HG03097 (cell line): ENCODE results near the gene SYT3.

Source experiments
- ATAC-seq: cut with Tn5 transposase; IDR thresholded peaks from one replicate; pipeline ENCODE4 v1.9.1; 2021; ENCODE audit not compliant: unreplicated experiment, low FRiP score

The SYT3 gene

DNA sequence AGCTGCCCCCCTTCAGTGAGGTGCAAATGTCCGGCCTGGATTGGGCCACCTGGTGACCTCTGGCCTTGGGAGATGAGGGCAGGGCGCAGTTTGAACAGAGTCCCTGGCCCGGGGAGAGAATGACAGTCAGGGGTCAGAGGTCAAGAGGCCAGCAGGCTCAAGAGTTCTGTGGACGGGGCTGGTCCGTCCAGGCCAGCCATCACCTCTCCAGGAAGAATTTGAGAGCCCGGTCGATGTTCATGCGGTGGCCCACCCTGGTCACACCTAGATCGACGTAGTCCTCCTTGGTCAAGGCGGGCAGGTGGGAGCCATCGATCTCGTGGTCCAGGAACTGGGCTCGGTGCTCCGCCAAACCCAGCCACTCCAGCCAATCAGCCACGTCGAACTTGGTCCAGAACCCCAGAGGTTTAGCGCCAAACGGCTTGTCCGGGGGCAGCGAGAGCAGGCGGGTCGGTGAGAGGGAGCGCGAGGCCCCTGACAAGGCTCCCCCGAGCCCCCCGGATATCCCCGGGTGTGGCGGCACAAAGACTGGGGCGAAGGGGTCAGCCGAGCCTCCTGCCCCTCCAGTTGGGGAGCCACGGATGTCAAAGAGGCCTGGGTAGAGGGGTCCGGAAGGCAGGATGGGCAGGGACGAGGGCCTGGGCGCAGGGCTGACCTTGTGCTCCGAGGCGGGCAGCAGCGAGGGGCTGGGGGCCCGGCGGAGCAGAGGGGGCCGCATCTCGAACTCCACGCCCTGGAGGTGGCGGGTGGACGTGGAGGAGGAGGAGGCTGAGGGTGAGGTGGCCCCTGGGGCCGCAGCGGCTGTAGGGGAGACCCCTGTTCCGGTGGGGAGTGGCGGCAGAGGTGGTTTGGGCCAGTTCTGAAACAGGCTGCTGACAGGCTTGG lies 22.3 kb upstream of the SYT3 start:
- no peak for ATAC-seq

DNA sequence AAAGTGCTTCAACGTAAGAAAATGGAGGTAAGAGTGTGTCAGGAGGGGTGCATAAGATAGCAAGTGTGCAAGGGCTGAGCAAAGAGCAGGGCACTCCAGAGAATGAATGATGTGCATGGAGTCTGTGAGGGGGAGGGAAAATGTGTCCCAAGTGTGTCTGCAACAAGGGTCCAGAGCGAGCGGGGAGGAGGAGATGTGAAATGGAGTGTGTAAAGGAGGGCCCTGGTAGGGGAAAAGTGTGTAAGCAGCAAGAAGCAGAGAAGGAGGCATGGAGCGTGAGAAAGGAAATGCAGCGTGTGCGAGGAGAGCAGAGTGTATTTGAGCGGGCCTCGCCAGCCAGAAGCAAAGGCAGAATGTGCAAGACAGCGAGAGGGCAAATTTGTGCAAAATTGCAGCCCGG lies 21.3 kb upstream of the SYT3 start:
- no peak for ATAC-seq

DNA sequence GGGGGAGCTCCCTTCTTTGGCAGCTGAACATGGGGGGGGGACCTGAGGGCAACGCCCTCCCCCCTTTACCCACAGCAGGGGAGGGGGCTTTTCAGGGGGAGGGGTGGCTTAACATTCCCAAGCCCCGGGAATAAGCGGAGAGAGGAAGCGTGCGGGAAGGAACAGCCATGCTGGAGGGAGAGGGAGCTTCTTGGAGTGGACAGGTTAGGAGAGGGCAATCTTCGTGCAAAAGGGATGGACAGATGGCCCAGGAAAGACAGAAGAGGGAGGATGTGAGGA lies 20.3 kb upstream of the SYT3 start:
- no peak for ATAC-seq

DNA sequence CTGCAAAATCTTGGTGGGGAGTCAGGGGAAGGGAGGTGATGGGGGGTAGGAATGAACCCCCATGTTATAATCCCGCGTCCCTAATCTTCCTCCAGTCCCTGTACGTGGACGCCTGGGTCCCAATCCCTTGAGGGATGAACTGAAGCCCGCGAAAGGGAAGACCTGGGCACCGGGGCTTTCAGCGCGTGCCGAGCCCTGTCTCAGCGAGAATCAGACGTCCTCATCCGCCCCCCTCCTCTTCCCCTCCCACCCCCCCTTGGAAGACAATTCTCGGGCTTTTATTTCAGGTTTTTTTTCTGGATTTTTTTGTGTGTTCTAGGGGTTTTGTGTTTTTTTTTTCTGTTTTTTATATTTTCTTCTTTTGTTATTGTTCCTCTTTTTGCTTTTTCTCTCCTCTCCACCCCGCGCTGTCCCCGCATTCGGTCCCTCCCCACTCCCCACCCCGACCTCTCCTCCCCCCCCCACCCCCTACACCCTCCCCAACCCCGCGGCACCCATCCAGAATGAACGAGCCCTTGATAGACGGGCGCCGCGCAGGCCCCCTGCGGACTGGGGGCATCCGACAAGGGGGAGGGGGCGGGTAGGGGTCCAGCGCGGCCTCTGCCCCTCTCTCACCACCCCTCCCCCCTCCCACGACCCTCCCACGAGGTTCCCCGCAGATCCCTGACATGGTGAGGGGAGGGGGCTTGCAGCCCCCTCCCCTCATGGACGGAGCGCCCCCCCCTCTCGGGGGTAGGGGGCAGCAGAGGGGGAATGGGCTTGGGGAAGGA lies 19.8 kb upstream of the SYT3 start:
- no peak for ATAC-seq

DNA sequence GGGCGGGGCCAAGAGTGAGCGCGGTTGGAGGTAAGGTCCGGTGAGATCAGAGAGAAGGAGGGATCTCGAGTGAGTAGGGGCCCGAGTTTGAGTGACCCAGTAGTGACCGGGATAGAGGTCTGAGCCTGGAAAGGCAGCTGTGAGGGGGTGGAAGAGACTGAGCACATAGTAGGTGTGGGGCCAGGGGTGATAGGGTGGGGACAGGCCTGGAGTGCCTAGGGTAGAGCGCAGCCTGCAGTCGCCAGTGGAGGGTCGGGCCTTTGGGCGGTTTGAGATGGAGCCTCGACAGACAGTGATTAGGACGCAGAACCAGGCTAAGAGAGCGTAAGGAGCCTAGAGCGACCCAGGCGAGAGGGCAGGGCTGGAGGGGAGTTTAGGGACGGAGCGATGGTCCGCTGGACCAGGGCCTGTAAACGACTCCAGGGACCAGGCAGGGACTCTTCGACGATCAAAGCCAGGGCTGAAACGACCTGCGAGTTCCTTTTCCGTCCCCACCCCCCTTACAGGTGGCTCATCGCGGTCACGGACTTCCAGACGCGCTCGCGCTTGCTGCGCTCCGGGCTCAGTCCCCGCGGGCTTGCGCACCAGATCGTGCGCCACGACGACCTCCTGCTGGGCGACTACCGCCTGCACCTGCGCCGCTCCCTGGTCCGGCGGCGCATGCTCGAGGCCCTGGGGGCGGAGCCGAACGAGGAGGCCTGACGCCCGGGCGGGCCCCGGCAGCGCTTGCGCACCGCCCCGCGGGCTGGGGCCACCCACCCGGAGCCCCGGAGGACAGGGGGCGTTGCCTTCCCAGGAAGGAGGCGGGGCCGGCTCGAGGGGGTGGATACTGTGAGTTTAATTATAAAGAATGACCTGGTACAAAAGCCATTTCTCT lies 19.0 kb upstream of the SYT3 start:
- no peak for ATAC-seq

DNA sequence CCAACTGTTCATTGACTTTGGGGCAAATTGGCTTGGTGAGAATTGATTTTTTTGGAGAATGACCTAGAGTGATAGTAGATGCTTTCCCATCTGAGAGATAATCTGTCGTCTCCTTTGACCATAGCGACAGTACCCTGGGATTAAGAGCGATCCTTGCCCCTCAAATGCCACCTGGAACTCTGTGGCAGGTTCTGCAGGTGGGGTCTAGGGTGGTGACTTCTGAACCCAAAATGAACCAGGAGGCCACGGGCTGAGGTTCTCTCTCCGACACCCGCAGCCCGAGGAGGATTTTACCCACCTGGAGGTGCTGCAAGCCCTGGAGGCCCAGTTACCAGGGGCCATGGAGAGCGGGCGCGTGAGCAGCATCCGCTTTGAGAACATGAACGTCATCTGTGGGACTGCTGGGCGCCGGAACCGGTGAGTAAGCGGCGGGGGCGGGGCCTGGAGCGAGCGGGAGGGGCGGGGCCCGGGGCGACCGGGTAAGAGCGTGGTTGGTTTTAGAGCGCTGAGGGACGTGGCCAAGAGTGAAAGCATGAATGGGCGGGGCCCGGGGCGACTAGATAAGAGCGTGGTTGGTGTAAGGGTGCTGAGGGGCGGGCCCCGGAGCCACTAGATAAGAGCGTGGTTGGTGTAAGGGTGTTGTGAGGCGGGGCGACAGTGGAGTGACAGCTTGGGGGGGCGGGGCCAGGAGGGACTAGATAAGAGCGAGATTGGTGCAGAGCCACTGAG lies 18.2 kb upstream of the SYT3 start:
- no peak for ATAC-seq

DNA sequence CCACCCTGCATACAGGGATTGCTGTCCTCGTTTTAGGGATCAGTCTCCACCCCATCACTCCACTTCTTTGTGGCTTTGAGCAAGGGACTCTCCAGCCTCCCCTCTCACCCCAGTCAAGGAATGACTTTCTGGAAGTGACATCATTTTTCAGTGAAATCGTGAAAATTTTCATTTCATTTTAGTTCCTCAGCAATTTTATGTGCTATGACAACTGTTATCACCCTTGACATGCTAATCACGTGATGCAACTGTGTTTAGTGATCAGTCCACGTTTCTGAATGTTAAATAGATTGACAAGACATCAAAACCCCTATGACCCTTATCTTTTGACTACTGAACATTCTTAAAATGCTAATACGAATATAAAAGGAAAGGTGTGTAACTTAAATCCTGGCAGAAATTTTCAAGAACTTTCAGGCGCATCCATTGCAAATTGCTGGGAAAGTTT lies 17.6 kb upstream of the SYT3 start:
- ATAC-seq: no peak

DNA sequence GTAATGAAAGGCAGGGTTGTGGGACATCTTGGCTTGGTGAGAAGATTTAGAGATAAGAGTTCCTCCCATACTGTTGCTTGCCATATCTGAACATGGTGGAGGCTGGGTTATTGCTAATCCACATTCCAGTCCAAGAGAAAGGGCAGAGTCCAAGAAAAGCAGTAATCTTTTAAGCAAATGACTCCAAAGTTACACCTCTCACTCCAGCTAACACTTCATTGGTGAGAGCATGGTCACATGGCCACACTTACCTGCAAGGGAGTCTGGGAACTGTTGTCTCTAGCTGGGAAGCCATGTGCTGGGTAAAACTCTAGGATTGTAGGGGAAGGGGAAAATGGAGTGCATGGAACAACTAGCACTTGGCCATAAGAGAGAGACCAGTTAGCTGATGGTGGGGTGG lies 15.2 kb upstream of the SYT3 start:
- no peak for ATAC-seq

DNA sequence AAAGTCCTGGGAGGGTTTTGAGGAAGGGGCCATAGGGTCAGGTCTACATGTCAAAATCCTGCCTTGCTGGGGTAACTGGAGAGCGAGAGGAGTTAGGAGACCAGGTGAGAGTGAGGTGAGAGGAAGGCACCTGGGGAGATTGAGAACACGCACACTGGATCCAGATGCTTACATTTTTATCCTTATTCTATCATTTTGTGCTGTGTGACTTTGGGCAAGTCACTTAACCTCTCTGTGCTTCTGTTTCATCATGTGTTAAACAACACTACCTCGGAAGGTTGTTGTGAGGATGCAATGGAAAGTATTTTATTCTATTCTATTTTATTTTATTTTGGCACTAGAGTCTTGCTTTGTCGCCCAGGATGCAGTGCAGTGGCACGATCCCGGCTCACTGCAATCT lies 13.0 kb upstream of the SYT3 start:
- no peak for ATAC-seq

DNA sequence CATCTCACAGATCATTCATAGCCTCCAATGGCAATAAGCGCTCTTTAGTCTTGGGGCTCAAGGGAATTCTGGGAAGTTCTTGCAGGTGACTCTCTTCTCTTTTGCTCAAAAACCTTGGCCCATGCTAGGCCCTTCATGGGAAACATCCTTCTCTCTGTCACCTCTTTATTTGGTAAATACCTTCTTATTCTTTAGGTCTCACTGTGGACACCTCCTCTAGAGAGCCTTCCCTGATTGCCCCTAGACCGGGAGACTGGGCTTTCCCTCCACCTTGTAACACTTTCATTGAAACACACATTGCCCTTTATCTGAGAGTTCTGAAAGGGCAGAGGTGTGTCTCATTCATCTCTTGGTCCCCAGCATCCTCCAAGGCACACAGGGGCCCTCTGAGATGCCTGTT lies 11.5 kb upstream of the SYT3 start:
- ATAC-seq: no peak

DNA sequence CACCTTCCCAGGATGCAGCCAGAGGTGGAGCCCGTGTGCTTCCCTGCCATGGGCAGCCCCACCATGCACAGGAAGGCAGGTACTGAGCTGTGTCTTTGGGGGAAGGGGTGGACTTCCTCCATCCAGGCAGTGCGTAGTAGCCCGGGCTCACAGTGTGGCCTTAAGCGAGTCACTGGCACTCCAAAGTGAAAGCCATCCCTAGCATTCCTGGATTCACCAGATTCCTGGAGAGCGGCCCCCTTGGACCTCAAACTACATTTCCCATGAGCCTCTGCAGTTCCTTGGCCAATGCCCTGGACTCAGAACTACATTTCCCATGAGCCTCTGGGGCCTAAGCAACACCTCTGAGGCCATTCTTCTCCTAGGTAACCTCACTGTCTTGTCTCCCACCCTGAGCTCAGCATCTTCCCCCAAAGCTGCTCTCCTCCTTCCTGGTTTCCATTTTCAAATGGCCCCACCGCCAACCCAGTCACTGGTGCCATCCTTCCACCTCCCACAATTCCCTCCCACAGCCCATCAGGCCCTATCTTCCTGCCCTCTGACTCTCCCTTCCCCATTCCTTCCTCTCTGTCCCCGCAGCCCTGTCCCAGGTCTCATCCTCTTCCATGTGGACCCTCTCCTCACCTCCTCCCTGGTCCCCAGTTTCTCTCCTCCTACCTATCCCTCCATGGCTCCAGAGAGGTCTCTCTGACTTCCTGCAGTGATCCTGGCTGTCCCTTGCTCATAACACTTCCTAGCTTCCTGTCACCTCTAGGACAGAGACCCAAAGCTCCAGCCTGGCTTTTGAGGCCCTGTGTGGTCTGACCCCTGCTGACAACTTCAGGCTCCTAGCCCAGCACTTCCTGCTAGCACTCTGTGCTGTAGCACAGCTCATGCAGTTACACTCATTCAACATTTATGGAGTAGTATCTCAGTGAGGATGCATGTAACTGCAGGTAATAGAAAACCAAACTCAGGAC lies 10.0 kb upstream of the SYT3 start, which contains the start of gene C19orf81:
Gene C19orf81 (plus strand): TSS at position 13 of the 959 bp plus-strand sequence. CDS start 0 bp downstream, at position 13.
- ATAC-seq: no peak

DNA sequence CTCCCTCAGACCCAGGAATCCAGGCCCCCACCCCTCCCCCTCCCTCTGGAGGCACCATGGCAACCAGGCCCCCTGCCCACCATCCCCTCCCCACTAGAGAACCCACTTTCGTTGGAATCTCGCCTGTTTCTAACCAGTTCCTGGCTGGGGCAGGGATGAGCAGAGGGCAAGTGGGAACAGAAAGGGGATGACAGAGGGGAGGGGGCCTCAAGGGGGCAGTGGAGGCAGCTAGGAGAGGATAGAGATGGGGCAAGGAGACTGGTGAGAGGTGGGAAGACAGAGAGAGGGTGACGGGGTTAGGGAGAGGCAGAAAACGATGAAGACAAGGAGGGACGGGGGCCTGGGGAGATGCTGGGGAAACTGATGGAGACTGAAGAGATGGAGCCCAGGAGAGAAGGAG lies 9.0 kb upstream of the SYT3 start:
- ATAC-seq: no peak

DNA sequence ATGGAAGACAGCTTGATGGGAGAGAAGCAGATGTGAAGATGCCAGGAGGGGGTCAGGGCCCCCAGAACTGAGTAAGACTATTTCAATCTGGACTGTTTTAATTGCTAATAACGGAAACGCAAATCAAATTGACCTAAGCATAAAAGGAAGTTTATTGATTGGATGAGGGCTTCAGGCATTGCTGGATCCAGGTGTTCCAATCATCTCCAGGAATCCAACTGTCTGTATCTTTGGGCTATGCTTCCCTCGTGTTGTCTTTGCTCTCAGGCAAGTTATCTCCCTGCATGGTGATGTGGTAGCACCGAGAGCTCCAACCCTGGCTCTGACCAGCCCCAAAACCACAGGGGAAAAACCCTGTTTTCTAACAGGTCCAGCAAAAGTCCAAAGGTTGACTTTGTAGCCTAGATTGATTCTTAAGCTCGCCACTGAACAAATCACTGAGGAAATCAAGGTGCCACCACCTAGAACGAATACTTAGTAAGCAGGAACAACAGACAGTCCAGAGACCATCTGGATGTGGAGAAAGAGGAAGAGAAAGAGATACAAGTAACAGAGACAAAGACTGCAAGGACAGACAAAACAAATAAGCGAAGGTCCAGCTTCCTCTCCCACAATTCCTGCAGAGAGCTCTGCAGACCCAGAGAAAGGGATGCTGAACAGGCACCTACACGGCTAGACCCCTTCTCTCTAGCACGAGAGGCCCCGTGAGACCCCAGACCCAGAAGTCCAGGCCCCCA lies 8.4 kb upstream of the SYT3 start:
- no peak for ATAC-seq

DNA sequence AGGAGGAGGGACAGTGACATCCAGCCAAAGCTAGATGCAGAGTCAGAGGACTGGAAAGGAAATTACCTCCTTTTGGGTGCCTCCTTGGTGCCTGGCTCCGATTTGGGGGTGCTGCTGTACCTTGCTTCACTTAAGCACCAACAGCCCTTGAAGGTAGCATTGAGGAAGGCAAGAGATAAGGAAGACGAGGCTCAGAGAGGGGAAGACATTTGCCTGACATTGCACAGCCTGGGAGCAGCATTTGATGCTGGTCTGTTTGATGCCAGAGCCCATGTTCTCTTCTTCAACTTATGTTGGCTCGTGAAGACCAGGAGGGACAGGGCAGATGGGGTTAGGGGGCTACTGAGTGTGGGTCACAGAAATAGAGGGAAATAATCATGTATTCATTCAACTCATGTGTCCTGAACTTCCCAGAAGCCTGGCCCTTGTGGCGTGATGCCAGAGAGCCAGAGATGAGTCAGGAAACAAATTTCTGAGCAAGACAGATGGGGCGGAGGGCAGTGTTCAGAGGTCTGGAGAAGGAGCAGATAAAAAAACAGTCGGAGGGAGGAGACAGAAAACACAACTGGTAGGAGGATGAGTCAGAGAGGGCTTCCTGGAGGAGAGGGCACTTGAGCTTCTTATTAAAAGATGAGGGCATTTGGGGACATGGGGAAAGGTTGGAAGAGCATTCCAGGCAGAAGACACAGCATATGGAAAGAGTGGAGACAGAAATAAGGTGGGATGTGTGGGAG lies 6.6 kb upstream of the SYT3 start:
- no peak for ATAC-seq

DNA sequence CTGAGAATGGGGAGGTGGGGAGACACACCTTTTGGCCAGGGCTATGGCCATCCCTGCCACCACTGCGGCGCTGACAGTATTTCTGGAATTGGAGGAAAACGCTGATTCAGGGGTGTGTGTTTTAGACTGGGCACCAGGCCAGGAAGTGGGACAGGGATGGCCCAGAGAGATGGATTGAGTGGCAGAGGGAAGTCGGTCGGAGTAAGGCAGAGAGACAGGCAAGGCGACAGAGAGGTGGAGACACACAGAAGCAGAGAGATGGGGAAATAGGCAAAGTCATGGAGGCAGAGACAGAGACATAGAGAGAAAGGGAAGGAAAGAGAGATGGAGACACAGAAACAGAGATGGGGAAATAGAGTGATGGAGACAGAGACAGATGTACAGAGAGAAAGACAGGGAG lies 5.4 kb upstream of the SYT3 start:
- ATAC-seq: no peak

DNA sequence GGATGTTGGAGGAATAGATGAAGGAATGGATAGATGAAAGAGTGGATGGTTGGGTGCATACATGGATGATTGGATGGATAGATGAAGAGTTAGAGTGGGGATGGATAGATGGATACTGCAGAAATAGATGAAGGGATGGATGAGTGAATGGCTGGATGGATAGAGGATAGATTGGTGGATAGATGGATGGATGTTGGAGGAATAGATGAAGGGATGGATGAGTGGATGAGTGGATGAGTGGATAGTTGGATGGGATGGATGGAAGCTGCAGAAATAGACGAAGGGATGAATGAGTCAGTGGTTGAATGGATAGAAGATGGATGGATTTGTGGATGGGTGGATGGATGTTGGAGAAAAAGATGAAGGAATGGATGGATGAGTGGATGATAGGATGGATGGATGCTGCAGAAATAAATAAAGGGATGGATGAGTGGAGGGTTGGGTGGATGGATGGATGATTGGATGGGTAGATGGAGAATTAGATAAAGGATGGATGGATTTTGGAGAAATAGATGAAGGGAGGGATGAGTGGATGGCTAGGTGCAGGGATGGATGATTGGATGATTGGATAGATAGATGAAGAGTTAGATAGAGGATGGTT lies 4.7 kb upstream of the SYT3 start:
- ATAC-seq: no peak

DNA sequence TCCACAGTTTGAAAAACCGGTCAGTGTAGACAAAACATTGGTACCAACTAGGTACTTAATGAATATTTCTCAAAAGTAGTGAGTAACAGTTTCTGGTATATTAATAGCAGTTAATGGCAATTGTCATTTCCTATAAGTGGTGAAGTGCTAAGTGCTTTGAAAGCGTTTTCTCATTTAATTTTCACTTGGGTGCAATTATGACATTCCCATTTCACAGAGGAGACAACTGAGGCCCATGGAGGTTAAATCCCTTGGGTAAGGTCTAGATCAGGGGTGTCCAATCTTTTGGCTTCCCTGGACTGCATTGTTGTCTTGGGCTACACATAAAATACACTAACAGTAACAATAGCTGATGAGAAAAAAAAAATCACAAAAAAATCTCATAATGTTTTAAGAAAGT lies 687 bp upstream of the SYT3 start:
- ATAC-seq: no peak

DNA sequence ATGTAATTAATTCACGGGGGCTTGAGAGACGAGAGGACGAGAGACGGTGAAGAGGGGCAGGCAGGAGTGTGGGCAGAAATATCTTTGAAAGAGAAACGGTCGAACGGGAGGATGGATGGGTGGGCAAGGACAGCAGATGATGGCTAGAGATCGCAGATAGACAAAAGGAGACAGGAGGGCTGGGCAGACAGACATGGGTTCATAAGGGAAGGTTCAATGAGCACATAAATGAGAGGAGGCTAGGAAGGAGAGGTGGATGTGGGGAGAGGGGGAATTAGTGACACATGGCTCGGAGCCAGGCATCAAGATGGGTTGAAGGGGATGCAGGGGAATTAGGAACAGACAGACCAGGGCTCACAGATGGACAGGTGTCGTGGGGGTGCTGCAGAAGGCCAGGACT lies 1.1 kb downstream of the SYT3 start:
- no peak for ATAC-seq
